HEK293 (cell line): ENCODE measurements around the gene CYB5R4.

Source experiments
- GFI1B ChIP-seq: fragments of 450-650 bp; formaldehyde crosslinking; IDR thresholded peaks from 2 replicates; pipeline ENCODE4 v1.5.1; 2016; ENCODE audit warnings: missing biosample characterization, missing genetic modification characterization
- HOXD13 ChIP-seq: sonication (generic); formaldehyde crosslinking; IDR thresholded peaks from 2 replicates; pipeline ENCODE4 v1.8.0; 2022; ENCODE audit warnings: missing genetic modification reagents, borderline replicate concordance
- KLF10 ChIP-seq: fragments of 450-650 bp; IDR thresholded peaks from 2 replicates; pipeline ENCODE4 v1.5.1; 2018; ENCODE audit warnings: missing biosample characterization, mild to moderate bottlenecking, missing genetic modification characterization
- ZBTB48 ChIP-seq: fragments of 450-650 bp; formaldehyde crosslinking; IDR thresholded peaks from 2 replicates; pipeline ENCODE4 v1.5.1; 2016; ENCODE audit warnings: missing biosample characterization, missing genetic modification characterization
- ZBTB8A ChIP-seq: fragments of 450-650 bp; formaldehyde crosslinking; IDR thresholded peaks from 2 replicates; pipeline ENCODE4 v1.5.1; 2016; ENCODE audit warnings: missing biosample characterization, missing genetic modification characterization
- ZFHX2 ChIP-seq: fragments of 450-650 bp; formaldehyde crosslinking; conservative IDR thresholded peaks from 2 replicates; pipeline ENCODE4 v1.5.1; 2016; ENCODE audit warnings: missing biosample characterization, missing genetic modification characterization
- ZFP3 ChIP-seq: fragments of 450-650 bp; formaldehyde crosslinking; IDR thresholded peaks from 2 replicates; pipeline ENCODE4 v1.5.1; 2016; ENCODE audit warnings: low read depth, missing biosample characterization, missing genetic modification characterization
- ZFP37 ChIP-seq: fragments of 450-650 bp; formaldehyde crosslinking; IDR thresholded peaks from 2 replicates; pipeline ENCODE4 v1.5.1; 2016; ENCODE audit warnings: missing biosample characterization, missing genetic modification characterization
- ZNF121 ChIP-seq: fragments of 450-650 bp; formaldehyde crosslinking; IDR thresholded peaks from 2 replicates; pipeline ENCODE4 v1.5.1; 2016; ENCODE audit warnings: missing biosample characterization, missing genetic modification characterization
- ZNF354C ChIP-seq: fragments of 450-650 bp; formaldehyde crosslinking; IDR thresholded peaks from 2 replicates; pipeline ENCODE4 v1.5.1; 2016; ENCODE audit warnings: missing biosample characterization, missing genetic modification characterization, low read depth, borderline replicate concordance
- ZNF394 ChIP-seq: fragments of 450-650 bp; formaldehyde crosslinking; IDR thresholded peaks from 2 replicates; pipeline ENCODE4 v1.5.1; 2016; ENCODE audit warnings: missing biosample characterization, missing genetic modification characterization, mild to moderate bottlenecking, moderate library complexity, borderline replicate concordance
- ZNF423 ChIP-seq: fragments of 450-650 bp; formaldehyde crosslinking; IDR thresholded peaks from 2 replicates; pipeline ENCODE4 v1.5.1; 2016; ENCODE audit warnings: missing biosample characterization, missing genetic modification characterization
- ZNF473 ChIP-seq: fragments of 450-650 bp; formaldehyde crosslinking; IDR thresholded peaks from 2 replicates; pipeline ENCODE4 v1.5.1; 2017; ENCODE audit warnings: missing biosample characterization, missing genetic modification characterization
- ZNF530 ChIP-seq: fragments of 450-650 bp; formaldehyde crosslinking; IDR thresholded peaks from 2 replicates; pipeline ENCODE4 v1.5.1; 2016; ENCODE audit warnings: low read depth, missing biosample characterization, missing genetic modification characterization
- ZNF548 ChIP-seq: fragments of 450-650 bp; formaldehyde crosslinking; IDR thresholded peaks from 2 replicates; pipeline ENCODE4 v1.5.1; 2016; ENCODE audit warnings: missing biosample characterization, missing genetic modification characterization
- ZNF571 ChIP-seq: fragments of 450-650 bp; formaldehyde crosslinking; IDR thresholded peaks from 2 replicates; pipeline ENCODE4 v1.5.0; 2017; ENCODE audit warnings: missing biosample characterization, missing genetic modification characterization
- ZNF600 ChIP-seq: fragments of 450-650 bp; formaldehyde crosslinking; IDR thresholded peaks from 2 replicates; pipeline ENCODE4 v1.5.1; 2016; ENCODE audit warnings: missing biosample characterization, missing genetic modification characterization
- ZNF707 ChIP-seq: fragments of 450-650 bp; formaldehyde crosslinking; IDR thresholded peaks from 2 replicates; pipeline ENCODE4 v1.5.1; 2016; ENCODE audit warnings: missing biosample characterization, missing genetic modification characterization
- TF ChIP-seq, protein P1 (sequence below): fragments of 450-650 bp; formaldehyde crosslinking; IDR thresholded peaks from 2 replicates; pipeline ENCODE4 v1.5.1; 2016; ENCODE audit warnings: missing biosample characterization, missing genetic modification characterization, low read depth
- TF ChIP-seq, protein P2 (sequence below): fragments of 450-650 bp; formaldehyde crosslinking; IDR thresholded peaks from 2 replicates; pipeline ENCODE4 v1.5.1; 2017; ENCODE audit warnings: missing biosample characterization, mild to moderate bottlenecking, missing genetic modification characterization, moderate library complexity
- TF ChIP-seq, protein P3 (sequence below): IDR thresholded peaks from 2 replicates; pipeline ENCODE4 v1.6.1; 2011; ENCODE audit warnings: mild to moderate bottlenecking, low read depth, low read length, borderline replicate concordance
- TF ChIP-seq, protein P4 (sequence below): fragments of 450-650 bp; formaldehyde crosslinking; IDR thresholded peaks from 2 replicates; pipeline ENCODE4 v1.5.1; 2016; ENCODE audit warnings: missing biosample characterization, missing genetic modification characterization, low read depth
- TF ChIP-seq, protein P5 (sequence below): fragments of 450-650 bp; formaldehyde crosslinking; IDR thresholded peaks from 2 replicates; pipeline ENCODE4 v1.5.1; 2016; ENCODE audit warnings: missing biosample characterization, missing genetic modification characterization
- TF ChIP-seq, protein P6 (sequence below): fragments of 450-650 bp; formaldehyde crosslinking; IDR thresholded peaks from 2 replicates; pipeline ENCODE4 v1.5.0; 2017; ENCODE audit warnings: missing biosample characterization, missing genetic modification characterization, borderline replicate concordance
- TF ChIP-seq, protein P7 (sequence below): fragments of 450-650 bp; formaldehyde crosslinking; IDR thresholded peaks from 2 replicates; pipeline ENCODE4; 2016; ENCODE audit warnings: missing biosample characterization, missing genetic modification characterization
- TF ChIP-seq, protein P8 (sequence below): fragments of 450-650 bp; formaldehyde crosslinking; IDR thresholded peaks from 2 replicates; pipeline ENCODE4 v1.5.1; 2016; ENCODE audit warnings: missing biosample characterization, missing genetic modification characterization

Gene CYB5R4

DNA sequence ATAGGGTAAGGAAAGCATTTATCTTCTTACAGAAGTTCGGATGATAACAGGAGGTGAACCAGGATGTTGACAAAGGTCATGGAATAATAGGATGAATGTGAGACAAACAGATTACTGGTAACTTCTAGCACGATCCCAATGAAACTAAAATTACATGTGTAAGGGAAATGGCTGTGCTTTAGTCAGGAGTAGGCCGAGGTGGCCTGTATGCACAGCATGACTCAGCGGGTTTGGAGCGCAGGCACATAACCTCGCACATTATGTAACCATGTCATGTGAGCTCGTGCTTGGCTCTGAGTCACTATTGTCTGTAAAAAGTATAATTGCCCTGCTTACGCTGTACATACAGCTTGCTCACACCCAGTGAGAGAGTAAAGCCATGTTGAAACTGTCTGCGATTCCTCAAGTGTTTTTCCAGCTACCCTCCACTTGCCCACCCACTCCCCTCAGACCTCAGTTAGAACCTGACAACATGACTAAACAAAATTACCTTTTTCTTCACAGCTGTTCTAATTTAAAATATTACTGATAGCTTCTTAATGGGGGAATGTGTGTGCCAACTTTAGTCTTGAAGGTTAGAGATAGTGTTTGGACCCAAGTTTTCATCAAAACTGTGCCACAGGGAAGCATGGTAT lies 8.2 kb downstream of the CYB5R4 start (continued):
- TF ChIP-seq, protein P1, sequence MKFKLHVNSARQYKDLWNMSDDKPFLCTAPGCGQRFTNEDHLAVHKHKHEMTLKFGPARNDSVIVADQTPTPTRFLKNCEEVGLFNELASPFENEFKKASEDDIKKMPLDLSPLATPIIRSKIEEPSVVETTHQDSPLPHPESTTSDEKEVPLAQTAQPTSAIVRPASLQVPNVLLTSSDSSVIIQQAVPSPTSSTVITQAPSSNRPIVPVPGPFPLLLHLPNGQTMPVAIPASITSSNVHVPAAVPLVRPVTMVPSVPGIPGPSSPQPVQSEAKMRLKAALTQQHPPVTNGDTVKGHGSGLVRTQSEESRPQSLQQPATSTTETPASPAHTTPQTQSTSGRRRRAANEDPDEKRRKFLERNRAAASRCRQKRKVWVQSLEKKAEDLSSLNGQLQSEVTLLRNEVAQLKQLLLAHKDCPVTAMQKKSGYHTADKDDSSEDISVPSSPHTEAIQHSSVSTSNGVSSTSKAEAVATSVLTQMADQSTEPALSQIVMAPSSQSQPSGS, result peak; percentile 38; the same call in 1 of the 2 replicates
- TF ChIP-seq ZNF423 (tag by site-specific recombination) (no peak), ZNF530 (no peak), ZFP37 (0 out of 2 replicates have a peak, but pooled peaks have one; percentile 39), ZNF707 (tag by site-specific recombination) (no peak), ZBTB8A (tag by site-specific recombination) (0 out of 2 replicates have a peak, but pooled peaks have one; percentile 23), ZNF121 (no peak), HOXD13 (CRISPR knock-in tag) (no peak), KLF10 (tag by site-specific recombination) (no peak), ZFP3 (no peak), ZNF354C (tag by site-specific recombination) (no peak), GFI1B (no peak), ZNF571 (tag by site-specific recombination) (no peak), ZFHX2 (tag by site-specific recombination) (no peak), ZNF600 (tag by site-specific recombination) (peak; percentile 58; the same call in 1 of the 2 replicates), ZNF473 (no peak), ZNF548 (tag by site-specific recombination) (peak; percentile 71; the same call in 1 of the 2 replicates), ZNF394 (tag by site-specific recombination) (no peak), ZBTB48 (tag by site-specific recombination) (no peak)
- TF ChIP-seq, protein P2, sequence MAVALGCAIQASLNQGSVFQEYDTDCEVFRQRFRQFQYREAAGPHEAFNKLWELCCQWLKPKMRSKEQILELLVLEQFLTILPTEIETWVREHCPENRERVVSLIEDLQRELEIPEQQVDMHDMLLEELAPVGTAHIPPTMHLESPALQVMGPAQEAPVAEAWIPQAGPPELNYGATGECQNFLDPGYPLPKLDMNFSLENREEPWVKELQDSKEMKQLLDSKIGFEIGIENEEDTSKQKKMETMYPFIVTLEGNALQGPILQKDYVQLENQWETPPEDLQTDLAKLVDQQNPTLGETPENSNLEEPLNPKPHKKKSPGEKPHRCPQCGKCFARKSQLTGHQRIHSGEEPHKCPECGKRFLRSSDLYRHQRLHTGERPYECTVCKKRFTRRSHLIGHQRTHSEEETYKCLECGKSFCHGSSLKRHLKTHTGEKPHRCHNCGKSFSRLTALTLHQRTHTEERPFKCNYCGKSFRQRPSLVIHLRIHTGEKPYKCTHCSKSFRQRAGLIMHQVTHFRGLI (tag by site-specific recombination), result no peak
- TF ChIP-seq, protein P3, sequence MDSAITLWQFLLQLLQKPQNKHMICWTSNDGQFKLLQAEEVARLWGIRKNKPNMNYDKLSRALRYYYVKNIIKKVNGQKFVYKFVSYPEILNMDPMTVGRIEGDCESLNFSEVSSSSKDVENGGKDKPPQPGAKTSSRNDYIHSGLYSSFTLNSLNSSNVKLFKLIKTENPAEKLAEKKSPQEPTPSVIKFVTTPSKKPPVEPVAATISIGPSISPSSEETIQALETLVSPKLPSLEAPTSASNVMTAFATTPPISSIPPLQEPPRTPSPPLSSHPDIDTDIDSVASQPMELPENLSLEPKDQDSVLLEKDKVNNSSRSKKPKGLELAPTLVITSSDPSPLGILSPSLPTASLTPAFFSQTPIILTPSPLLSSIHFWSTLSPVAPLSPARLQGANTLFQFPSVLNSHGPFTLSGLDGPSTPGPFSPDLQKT, result no peak
- TF ChIP-seq, protein P4, sequence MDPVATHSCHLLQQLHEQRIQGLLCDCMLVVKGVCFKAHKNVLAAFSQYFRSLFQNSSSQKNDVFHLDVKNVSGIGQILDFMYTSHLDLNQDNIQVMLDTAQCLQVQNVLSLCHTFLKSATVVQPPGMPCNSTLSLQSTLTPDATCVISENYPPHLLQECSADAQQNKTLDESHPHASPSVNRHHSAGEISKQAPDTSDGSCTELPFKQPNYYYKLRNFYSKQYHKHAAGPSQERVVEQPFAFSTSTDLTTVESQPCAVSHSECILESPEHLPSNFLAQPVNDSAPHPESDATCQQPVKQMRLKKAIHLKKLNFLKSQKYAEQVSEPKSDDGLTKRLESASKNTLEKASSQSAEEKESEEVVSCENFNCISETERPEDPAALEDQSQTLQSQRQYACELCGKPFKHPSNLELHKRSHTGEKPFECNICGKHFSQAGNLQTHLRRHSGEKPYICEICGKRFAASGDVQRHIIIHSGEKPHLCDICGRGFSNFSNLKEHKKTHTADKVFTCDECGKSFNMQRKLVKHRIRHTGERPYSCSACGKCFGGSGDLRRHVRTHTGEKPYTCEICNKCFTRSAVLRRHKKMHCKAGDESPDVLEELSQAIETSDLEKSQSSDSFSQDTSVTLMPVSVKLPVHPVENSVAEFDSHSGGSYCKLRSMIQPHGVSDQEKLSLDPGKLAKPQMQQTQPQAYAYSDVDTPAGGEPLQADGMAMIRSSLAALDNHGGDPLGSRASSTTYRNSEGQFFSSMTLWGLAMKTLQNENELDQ (tag by site-specific recombination), result no peak
- TF ChIP-seq, protein P5, sequence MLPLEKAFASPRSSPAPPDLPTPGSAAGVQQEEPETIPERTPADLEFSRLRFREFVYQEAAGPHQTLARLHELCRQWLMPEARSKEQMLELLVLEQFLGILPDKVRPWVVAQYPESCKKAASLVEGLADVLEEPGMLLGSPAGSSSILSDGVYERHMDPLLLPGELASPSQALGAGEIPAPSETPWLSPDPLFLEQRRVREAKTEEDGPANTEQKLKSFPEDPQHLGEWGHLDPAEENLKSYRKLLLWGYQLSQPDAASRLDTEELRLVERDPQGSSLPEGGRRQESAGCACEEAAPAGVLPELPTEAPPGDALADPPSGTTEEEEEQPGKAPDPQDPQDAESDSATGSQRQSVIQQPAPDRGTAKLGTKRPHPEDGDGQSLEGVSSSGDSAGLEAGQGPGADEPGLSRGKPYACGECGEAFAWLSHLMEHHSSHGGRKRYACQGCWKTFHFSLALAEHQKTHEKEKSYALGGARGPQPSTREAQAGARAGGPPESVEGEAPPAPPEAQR (tag by site-specific recombination), result no peak
- TF ChIP-seq, protein P6, sequence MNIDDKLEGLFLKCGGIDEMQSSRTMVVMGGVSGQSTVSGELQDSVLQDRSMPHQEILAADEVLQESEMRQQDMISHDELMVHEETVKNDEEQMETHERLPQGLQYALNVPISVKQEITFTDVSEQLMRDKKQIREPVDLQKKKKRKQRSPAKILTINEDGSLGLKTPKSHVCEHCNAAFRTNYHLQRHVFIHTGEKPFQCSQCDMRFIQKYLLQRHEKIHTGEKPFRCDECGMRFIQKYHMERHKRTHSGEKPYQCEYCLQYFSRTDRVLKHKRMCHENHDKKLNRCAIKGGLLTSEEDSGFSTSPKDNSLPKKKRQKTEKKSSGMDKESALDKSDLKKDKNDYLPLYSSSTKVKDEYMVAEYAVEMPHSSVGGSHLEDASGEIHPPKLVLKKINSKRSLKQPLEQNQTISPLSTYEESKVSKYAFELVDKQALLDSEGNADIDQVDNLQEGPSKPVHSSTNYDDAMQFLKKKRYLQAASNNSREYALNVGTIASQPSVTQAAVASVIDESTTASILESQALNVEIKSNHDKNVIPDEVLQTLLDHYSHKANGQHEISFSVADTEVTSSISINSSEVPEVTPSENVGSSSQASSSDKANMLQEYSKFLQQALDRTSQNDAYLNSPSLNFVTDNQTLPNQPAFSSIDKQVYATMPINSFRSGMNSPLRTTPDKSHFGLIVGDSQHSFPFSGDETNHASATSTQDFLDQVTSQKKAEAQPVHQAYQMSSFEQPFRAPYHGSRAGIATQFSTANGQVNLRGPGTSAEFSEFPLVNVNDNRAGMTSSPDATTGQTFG (tag by site-specific recombination), result no peak
- TF ChIP-seq, protein P7, sequence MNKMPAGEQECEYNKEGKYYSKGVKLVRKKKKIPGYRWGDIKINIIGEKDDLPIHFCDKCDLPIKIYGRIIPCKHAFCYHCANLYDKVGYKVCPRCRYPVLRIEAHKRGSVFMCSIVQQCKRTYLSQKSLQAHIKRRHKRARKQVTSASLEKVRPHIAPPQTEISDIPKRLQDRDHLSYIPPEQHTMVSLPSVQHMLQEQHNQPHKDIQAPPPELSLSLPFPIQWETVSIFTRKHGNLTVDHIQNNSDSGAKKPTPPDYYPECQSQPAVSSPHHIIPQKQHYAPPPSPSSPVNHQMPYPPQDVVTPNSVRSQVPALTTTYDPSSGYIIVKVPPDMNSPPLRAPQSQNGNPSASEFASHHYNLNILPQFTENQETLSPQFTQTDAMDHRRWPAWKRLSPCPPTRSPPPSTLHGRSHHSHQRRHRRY (tag by site-specific recombination), result no peak
- TF ChIP-seq, protein P8, sequence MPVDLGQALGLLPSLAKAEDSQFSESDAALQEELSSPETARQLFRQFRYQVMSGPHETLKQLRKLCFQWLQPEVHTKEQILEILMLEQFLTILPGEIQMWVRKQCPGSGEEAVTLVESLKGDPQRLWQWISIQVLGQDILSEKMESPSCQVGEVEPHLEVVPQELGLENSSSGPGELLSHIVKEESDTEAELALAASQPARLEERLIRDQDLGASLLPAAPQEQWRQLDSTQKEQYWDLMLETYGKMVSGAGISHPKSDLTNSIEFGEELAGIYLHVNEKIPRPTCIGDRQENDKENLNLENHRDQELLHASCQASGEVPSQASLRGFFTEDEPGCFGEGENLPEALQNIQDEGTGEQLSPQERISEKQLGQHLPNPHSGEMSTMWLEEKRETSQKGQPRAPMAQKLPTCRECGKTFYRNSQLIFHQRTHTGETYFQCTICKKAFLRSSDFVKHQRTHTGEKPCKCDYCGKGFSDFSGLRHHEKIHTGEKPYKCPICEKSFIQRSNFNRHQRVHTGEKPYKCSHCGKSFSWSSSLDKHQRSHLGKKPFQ (tag by site-specific recombination), result peak; percentile 25; the same call in 1 of the 2 replicates
